ENCODE results near the gene SLC35F1. TPM values are rescaled to one million over a fixed set of nuclear protein-coding genes. Genes with fewer than 3 reads are reported as not detected.

Gene SLC35F1
- total and polyA plus RNA-seq, 4 donors, result 0.01 to 0.09 (median 0.08) TPM; not detected in 1

DNA sequence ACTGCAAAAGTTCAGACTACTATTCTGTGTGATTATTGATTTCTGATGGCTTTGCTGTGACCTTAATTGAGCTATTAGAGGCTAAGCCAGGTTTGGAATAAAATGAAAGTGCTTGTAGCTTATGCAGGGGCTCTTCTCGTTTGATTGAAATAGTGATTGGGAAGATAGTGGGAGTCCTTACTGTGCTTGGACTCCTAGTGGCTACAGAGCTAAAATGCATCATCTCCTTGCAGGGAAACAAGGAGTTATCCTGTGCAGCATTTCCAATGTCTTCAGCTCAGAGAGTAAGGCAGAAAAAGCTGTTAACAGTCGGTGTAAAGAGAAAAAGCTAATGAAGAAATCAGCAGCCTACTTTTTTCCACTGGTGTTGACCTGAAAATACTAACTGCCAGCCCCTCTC is 173.5 kb downstream of the SLC35F1 start:
- TF ChIP-seq RAD21 (IDR thresholded peaks at IDR 0.05) (no peak), JUND (IDR thresholded peaks at IDR 0.05) (no peak), NR2F2 (IDR thresholded peaks at IDR 0.05) (no peak)
- TF ChIP-seq, protein P1, sequence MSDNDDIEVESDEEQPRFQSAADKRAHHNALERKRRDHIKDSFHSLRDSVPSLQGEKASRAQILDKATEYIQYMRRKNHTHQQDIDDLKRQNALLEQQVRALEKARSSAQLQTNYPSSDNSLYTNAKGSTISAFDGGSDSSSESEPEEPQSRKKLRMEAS (IDR thresholded peaks at IDR 0.05), result no peak
- TF ChIP-seq, protein P2, sequence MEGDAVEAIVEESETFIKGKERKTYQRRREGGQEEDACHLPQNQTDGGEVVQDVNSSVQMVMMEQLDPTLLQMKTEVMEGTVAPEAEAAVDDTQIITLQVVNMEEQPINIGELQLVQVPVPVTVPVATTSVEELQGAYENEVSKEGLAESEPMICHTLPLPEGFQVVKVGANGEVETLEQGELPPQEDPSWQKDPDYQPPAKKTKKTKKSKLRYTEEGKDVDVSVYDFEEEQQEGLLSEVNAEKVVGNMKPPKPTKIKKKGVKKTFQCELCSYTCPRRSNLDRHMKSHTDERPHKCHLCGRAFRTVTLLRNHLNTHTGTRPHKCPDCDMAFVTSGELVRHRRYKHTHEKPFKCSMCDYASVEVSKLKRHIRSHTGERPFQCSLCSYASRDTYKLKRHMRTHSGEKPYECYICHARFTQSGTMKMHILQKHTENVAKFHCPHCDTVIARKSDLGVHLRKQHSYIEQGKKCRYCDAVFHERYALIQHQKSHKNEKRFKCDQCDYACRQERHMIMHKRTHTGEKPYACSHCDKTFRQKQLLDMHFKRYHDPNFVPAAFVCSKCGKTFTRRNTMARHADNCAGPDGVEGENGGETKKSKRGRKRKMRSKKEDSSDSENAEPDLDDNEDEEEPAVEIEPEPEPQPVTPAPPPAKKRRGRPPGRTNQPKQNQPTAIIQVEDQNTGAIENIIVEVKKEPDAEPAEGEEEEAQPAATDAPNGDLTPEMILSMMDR (IDR thresholded peaks at IDR 0.05; ENCODE audit: low read depth, low read length, missing input control), result no peak
- H3K4me3 ChIP-seq (ENCODE audit: low read depth in 1 of 3, low read length in 3 of 3), result no peak overlapping the region
- no peak for DNase-seq (ENCODE audit: low spot score)
- no peaks in the 10 kb centered on the region for H3K9me3 ChIP-seq (ENCODE audit: control insufficient read depth in 4 of 4, low read length in 3 of 4)
- no peaks in the 10 kb centered on the region for H3K4me1 ChIP-seq (ENCODE audit: control insufficient read depth in 4 of 4, insufficient read depth in 4 of 4, low read length in 3 of 4)
- H3K27ac ChIP-seq (ENCODE audit: low read depth in 1 of 2, low read length in 2 of 2), result no peak overlapping the region
- H3K9ac ChIP-seq (ENCODE audit: low read depth in 1 of 2, low read length in 2 of 2), result no peak overlapping the region
- H3K27me3 ChIP-seq (ENCODE audit: control insufficient read depth in 4 of 4, insufficient read depth in 4 of 4, low read length in 3 of 4), result no peaks in the 10 kb centered on the region
- H3K36me3 ChIP-seq (ENCODE audit: control insufficient read depth in 4 of 4, insufficient read depth in 3 of 4, low read depth in 1 of 4, low read length in 3 of 4), result no peaks in the 10 kb centered on the region
- 32% methylated on average over 2 of the region's 2 CpGs for WGBS

DNA sequence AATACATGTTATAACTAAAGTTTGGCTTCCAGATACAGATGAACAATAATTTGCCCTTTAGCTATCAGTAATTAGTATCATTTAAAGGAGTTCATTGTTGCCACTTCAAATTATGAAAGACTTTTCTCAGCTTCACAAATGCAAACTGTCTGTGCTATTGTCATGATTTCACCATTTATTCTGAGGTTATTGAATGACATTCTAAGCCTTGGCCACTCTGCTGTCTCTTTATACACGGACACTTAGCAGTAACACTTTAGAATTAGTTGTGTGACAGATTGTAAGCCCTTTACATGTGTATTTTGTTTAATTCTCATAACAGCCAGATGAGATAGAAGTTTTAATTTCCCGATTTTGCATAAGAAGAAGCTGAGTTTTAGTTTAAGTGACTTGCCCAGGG is 176.6 kb downstream of the SLC35F1 start:
- TF ChIP-seq NR2F2 (IDR thresholded peaks at IDR 0.05) (no peak), EGR1 (IDR thresholded peaks at IDR 0.05; ENCODE audit: low read depth in 2 of 2) (no peak), YY1 (IDR thresholded peaks at IDR 0.05) (no peak), HNF4A (conservative IDR thresholded peaks at IDR 0.05) (no peak), FOXA1 (IDR thresholded peaks at IDR 0.05) (no peak), GABPA (IDR thresholded peaks at IDR 0.05 in 1 of 2, conservative IDR thresholded peaks at IDR 0.05 in 1 of 2) (no peak), FOXA2 (IDR thresholded peaks at IDR 0.05) (no peak)
- TF ChIP-seq, protein P3, sequence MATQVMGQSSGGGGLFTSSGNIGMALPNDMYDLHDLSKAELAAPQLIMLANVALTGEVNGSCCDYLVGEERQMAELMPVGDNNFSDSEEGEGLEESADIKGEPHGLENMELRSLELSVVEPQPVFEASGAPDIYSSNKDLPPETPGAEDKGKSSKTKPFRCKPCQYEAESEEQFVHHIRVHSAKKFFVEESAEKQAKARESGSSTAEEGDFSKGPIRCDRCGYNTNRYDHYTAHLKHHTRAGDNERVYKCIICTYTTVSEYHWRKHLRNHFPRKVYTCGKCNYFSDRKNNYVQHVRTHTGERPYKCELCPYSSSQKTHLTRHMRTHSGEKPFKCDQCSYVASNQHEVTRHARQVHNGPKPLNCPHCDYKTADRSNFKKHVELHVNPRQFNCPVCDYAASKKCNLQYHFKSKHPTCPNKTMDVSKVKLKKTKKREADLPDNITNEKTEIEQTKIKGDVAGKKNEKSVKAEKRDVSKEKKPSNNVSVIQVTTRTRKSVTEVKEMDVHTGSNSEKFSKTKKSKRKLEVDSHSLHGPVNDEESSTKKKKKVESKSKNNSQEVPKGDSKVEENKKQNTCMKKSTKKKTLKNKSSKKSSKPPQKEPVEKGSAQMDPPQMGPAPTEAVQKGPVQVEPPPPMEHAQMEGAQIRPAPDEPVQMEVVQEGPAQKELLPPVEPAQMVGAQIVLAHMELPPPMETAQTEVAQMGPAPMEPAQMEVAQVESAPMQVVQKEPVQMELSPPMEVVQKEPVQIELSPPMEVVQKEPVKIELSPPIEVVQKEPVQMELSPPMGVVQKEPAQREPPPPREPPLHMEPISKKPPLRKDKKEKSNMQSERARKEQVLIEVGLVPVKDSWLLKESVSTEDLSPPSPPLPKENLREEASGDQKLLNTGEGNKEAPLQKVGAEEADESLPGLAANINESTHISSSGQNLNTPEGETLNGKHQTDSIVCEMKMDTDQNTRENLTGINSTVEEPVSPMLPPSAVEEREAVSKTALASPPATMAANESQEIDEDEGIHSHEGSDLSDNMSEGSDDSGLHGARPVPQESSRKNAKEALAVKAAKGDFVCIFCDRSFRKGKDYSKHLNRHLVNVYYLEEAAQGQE (IDR thresholded peaks at IDR 0.05), result no peak
- Histone ChIP-seq H3K9ac (ENCODE audit: low read depth in 1 of 2, low read length in 2 of 2) (no peak overlapping the region), H3K4me1 (ENCODE audit: control insufficient read depth in 4 of 4, insufficient read depth in 4 of 4, low read length in 3 of 4) (no peaks in the 10 kb centered on the region), H3K9me3 (ENCODE audit: control insufficient read depth in 4 of 4, low read length in 3 of 4) (no peaks in the 10 kb centered on the region), H3K27ac (ENCODE audit: low read depth in 1 of 2, low read length in 2 of 2) (no peak overlapping the region), H3K36me3 (ENCODE audit: control insufficient read depth in 4 of 4, insufficient read depth in 3 of 4, low read depth in 1 of 4, low read length in 3 of 4) (no peaks in the 10 kb centered on the region), H3K4me3 (ENCODE audit: low read depth in 1 of 3, low read length in 3 of 3) (no peak overlapping the region), H3K27me3 (ENCODE audit: control insufficient read depth in 4 of 4, insufficient read depth in 4 of 4, low read length in 3 of 4) (no peaks in the 10 kb centered on the region)
- no peak for DNase-seq (ENCODE audit: low spot score)
- 75% methylated on average over 2 of the region's 2 CpGs for WGBS

DNA sequence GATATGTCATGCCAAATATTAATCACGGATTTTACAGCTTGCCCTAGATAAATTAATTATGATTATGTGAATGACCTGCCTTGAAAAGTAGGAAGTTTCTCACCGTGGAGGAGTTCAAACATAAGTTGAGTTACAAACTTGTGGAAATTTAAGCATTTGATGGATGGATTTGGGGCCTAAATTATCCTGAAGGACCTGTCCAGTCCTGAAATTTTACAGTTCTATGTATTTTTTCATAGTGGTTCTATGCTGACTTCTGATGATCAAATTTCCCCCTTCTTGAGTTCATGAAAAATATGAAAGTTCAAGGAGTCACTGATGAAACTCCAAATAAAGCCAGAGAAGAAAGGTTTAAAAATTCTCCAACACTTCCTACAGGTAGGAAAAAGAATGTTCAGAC is 178.6 kb downstream of the SLC35F1 start:
- WGBS, result 56% methylated on average over 2 of the region's 2 CpGs
- TF ChIP-seq GABPA (IDR thresholded peaks at IDR 0.05 in 1 of 2, conservative IDR thresholded peaks at IDR 0.05 in 1 of 2) (no peak), HNF4G (IDR thresholded peaks at IDR 0.05) (no peak)
- Histone ChIP-seq H3K27ac (ENCODE audit: low read depth in 1 of 2, low read length in 2 of 2) (no peak overlapping the region), H3K36me3 (ENCODE audit: control insufficient read depth in 4 of 4, insufficient read depth in 3 of 4, low read depth in 1 of 4, low read length in 3 of 4) (no peaks in the 10 kb centered on the region), H3K4me1 (ENCODE audit: control insufficient read depth in 4 of 4, insufficient read depth in 4 of 4, low read length in 3 of 4) (no peaks in the 10 kb centered on the region), H3K9me3 (ENCODE audit: control insufficient read depth in 4 of 4, low read length in 3 of 4) (no peaks in the 10 kb centered on the region), H3K9ac (ENCODE audit: low read depth in 1 of 2, low read length in 2 of 2) (no peak overlapping the region), H3K4me3 (ENCODE audit: low read depth in 1 of 3, low read length in 3 of 3) (no peak overlapping the region), H3K27me3 (ENCODE audit: control insufficient read depth in 4 of 4, insufficient read depth in 4 of 4, low read length in 3 of 4) (no peaks in the 10 kb centered on the region)
- no peak for DNase-seq (ENCODE audit: low spot score)

Data from liver (tissue), 9 donors.